Gastroesophageal sphincter (tissue), 3 donors: ENCODE measurements around the gene NAGS.

ENCODE experiments used
- EP300 ChIP-seq: sonication (generic); formaldehyde crosslinking; IDR thresholded peaks from one replicate; pipeline ENCODE4 v1.6.1; 2017; ENCODE audit warnings: antibody characterized with exemption, mild to moderate bottlenecking
- POLR2A ChIP-seq, 2 donors: fragments of 450-650 bp; IDR thresholded peaks; one replicate each; pipeline ENCODE4 v1.6.1; 2017; ENCODE audit warnings: antibody characterized with exemption in 2 of 2, mild to moderate bottlenecking in 2 of 2, moderate library complexity in 1 of 2
- POLR2AphosphoS5 ChIP-seq: sonication (generic); formaldehyde crosslinking; IDR thresholded peaks from one replicate; pipeline ENCODE4 v1.6.1; 2017; ENCODE audit warnings: antibody characterized with exemption
- TF ChIP-seq, protein P1 (sequence below), 4 experiments: fragments of 200-600 bp in 2 of 4; fragments of 450-650 bp in 2 of 4; sonication (generic) in 1 of 4; IDR thresholded peaks; one replicate each; pipeline ENCODE4 v1.5.1; 2017 to 2019; ENCODE audit warnings: antibody characterized with exemption in 4 of 4, mild to moderate bottlenecking in 2 of 4, moderate library complexity in 2 of 4

DNA sequence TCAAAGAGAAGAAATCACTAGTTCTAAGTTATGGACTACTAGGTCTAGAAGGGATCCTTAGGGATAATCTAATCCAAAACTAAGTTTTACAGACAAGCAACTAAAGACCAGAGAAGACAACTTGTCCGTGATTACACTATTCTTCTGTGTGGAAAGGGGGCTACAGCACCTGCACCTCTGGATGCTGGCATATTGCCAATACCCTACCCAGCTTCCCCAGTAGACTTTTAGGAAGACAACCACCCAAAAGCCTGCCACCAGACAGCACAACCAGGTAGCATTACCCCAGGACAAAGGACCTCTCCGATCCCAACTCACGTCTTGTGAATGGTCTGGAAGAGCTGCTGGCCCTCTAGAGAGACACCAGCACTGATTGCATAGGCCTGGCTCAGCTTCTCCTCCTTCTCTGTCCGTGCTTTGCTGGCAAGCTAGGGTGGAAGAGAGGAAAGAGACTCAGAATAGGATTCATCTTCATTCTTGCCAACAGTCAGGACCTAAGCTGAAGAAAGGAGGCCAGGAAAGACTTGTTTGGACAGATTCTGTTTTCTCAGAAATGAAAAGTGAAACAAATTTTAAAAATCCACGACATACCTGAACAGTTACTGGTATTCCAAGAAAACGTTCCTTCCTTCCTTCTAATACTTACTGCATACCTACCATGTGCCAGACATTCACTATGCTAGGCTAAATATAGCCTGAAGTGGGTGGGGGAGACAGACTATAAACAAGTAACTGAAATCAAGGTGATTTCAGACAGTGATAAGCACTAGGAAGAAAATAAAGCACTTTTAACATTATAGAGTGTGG lies 35.6 kb downstream of the NAGS start:
- TF ChIP-seq, protein P1, sequence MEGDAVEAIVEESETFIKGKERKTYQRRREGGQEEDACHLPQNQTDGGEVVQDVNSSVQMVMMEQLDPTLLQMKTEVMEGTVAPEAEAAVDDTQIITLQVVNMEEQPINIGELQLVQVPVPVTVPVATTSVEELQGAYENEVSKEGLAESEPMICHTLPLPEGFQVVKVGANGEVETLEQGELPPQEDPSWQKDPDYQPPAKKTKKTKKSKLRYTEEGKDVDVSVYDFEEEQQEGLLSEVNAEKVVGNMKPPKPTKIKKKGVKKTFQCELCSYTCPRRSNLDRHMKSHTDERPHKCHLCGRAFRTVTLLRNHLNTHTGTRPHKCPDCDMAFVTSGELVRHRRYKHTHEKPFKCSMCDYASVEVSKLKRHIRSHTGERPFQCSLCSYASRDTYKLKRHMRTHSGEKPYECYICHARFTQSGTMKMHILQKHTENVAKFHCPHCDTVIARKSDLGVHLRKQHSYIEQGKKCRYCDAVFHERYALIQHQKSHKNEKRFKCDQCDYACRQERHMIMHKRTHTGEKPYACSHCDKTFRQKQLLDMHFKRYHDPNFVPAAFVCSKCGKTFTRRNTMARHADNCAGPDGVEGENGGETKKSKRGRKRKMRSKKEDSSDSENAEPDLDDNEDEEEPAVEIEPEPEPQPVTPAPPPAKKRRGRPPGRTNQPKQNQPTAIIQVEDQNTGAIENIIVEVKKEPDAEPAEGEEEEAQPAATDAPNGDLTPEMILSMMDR (IDR thresholded peaks at IDR 0.05): no peak
- TF ChIP-seq POLR2AphosphoS5 (peak; percentile 72), POLR2A (IDR thresholded peaks at IDR 0.05) (no peak), EP300 (no peak)
